ENCODE results near the gene PBX3. TPM values are rescaled to one million over a fixed set of nuclear protein-coding genes. Genes with fewer than 3 reads are reported as not detected.

PBX3 gene
- total and polyA plus RNA-seq, 4 donors: 7.3 to 18.9 (median 11.1) TPM

DNA sequence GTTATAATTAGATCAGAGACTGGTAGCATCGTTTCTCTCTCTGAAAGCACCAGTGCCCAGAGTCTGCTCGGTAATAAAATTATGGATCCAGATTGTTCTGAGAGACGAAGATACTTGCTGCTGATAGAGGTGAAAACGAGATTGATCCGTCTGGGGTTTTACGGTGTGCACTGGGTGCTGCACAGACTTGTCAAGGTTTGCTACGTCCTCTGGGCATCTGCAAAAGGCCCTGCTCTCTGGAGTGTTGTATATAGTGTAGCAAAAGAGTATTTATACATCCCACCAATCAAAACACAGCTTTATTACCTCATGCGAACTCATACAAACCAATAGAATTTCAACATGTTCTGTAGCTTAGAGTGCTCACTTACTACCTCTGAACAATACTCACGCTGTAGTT, 219.3 kb downstream of the PBX3 start:
- TF ChIP-seq RAD21 (IDR thresholded peaks at IDR 0.05): no peak
- TF ChIP-seq GABPA (IDR thresholded peaks at IDR 0.05 in 1 of 2, conservative IDR thresholded peaks at IDR 0.05 in 1 of 2): no peak
- TF ChIP-seq, protein P1, sequence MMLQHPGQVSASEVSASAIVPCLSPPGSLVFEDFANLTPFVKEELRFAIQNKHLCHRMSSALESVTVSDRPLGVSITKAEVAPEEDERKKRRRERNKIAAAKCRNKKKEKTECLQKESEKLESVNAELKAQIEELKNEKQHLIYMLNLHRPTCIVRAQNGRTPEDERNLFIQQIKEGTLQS (IDR thresholded peaks at IDR 0.05): no peak
- TF ChIP-seq, protein P2, sequence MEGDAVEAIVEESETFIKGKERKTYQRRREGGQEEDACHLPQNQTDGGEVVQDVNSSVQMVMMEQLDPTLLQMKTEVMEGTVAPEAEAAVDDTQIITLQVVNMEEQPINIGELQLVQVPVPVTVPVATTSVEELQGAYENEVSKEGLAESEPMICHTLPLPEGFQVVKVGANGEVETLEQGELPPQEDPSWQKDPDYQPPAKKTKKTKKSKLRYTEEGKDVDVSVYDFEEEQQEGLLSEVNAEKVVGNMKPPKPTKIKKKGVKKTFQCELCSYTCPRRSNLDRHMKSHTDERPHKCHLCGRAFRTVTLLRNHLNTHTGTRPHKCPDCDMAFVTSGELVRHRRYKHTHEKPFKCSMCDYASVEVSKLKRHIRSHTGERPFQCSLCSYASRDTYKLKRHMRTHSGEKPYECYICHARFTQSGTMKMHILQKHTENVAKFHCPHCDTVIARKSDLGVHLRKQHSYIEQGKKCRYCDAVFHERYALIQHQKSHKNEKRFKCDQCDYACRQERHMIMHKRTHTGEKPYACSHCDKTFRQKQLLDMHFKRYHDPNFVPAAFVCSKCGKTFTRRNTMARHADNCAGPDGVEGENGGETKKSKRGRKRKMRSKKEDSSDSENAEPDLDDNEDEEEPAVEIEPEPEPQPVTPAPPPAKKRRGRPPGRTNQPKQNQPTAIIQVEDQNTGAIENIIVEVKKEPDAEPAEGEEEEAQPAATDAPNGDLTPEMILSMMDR (IDR thresholded peaks at IDR 0.05; ENCODE audit: low read depth, low read length, missing input control): no peak
- TF ChIP-seq, protein P3, sequence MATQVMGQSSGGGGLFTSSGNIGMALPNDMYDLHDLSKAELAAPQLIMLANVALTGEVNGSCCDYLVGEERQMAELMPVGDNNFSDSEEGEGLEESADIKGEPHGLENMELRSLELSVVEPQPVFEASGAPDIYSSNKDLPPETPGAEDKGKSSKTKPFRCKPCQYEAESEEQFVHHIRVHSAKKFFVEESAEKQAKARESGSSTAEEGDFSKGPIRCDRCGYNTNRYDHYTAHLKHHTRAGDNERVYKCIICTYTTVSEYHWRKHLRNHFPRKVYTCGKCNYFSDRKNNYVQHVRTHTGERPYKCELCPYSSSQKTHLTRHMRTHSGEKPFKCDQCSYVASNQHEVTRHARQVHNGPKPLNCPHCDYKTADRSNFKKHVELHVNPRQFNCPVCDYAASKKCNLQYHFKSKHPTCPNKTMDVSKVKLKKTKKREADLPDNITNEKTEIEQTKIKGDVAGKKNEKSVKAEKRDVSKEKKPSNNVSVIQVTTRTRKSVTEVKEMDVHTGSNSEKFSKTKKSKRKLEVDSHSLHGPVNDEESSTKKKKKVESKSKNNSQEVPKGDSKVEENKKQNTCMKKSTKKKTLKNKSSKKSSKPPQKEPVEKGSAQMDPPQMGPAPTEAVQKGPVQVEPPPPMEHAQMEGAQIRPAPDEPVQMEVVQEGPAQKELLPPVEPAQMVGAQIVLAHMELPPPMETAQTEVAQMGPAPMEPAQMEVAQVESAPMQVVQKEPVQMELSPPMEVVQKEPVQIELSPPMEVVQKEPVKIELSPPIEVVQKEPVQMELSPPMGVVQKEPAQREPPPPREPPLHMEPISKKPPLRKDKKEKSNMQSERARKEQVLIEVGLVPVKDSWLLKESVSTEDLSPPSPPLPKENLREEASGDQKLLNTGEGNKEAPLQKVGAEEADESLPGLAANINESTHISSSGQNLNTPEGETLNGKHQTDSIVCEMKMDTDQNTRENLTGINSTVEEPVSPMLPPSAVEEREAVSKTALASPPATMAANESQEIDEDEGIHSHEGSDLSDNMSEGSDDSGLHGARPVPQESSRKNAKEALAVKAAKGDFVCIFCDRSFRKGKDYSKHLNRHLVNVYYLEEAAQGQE (IDR thresholded peaks at IDR 0.05): no peak
- no peak for TF ChIP-seq TAF1 (conservative IDR thresholded peaks at IDR 0.05)
- no peak for TF ChIP-seq ZBTB33 (IDR thresholded peaks at IDR 0.05)
- no peak for TF ChIP-seq FOXA1 (IDR thresholded peaks at IDR 0.05)
- TF ChIP-seq RXRA (IDR thresholded peaks at IDR 0.05): no peak
- TF ChIP-seq SP1 (IDR thresholded peaks at IDR 0.05): no peak
- no peak for TF ChIP-seq JUND (IDR thresholded peaks at IDR 0.05)
- TF ChIP-seq YY1 (IDR thresholded peaks at IDR 0.05): no peak
- no peak for TF ChIP-seq HNF4G (IDR thresholded peaks at IDR 0.05)
- TF ChIP-seq FOXA2 (IDR thresholded peaks at IDR 0.05): no peak
- TF ChIP-seq NR2F2 (IDR thresholded peaks at IDR 0.05): no peak
- TF ChIP-seq EGR1 (IDR thresholded peaks at IDR 0.05; ENCODE audit: low read depth in 2 of 2): no peak
- H3K9ac ChIP-seq (ENCODE audit: low read depth in 1 of 2, low read length in 2 of 2): no peak overlapping the region
- no peaks in the 10 kb centered on the region for H3K9me3 ChIP-seq (ENCODE audit: control insufficient read depth in 4 of 4, low read length in 3 of 4)
- 89% methylated on average over 9 of the region's 9 CpGs for WGBS
- no peak overlapping the region for H3K27ac ChIP-seq (ENCODE audit: low read depth in 1 of 2, low read length in 2 of 2)
- DNase-seq (ENCODE audit: low spot score): no peak
- H3K4me3 ChIP-seq (ENCODE audit: low read depth in 1 of 3, low read length in 3 of 3): no peak overlapping the region
- no peaks in the 10 kb centered on the region for H3K27me3 ChIP-seq (ENCODE audit: control insufficient read depth in 4 of 4, insufficient read depth in 4 of 4, low read length in 3 of 4)
- no peaks in the 10 kb centered on the region for H3K4me1 ChIP-seq (ENCODE audit: control insufficient read depth in 4 of 4, insufficient read depth in 4 of 4, low read length in 3 of 4)
- peaks cover 3 to 23% (median 10%) of the 10 kb centered on the region in 4 donors for H3K36me3 ChIP-seq (ENCODE audit: control insufficient read depth in 4 of 4, insufficient read depth in 3 of 4, low read depth in 1 of 4, low read length in 3 of 4)
